GM10266 (cell line): ENCODE measurements around the gene MAPK8IP2.
A peak's percentile ranks its signal among the peaks of the same experiment; 100 is the strongest.

Experiments used
- DNase-seq: peaks from one replicate; pipeline ENCODE4 v3.0.0; 2012; ENCODE audit errors: extremely low spot score
- CTCF ChIP-seq: IDR thresholded peaks from 2 replicates; pipeline ENCODE4 v1.5.1; 2012; ENCODE audit warnings: mild to moderate bottlenecking, low read depth; ENCODE audit not compliant: control insufficient read depth, insufficient read depth; ENCODE audit errors: missing control alignments

MAPK8IP2 gene

GRCh38 chr22:50600967-50601668 lies 525 bp downstream of the MAPK8IP2 start:
- no peak for TF ChIP-seq CTCF
- DNase-seq: peak; percentile 50

- DNase-seq: peak; percentile 45
- TF ChIP-seq CTCF: no peak
Observed at GRCh38 chr22:50601669-50602337, 1.2 kb downstream of the MAPK8IP2 start.

DNA sequence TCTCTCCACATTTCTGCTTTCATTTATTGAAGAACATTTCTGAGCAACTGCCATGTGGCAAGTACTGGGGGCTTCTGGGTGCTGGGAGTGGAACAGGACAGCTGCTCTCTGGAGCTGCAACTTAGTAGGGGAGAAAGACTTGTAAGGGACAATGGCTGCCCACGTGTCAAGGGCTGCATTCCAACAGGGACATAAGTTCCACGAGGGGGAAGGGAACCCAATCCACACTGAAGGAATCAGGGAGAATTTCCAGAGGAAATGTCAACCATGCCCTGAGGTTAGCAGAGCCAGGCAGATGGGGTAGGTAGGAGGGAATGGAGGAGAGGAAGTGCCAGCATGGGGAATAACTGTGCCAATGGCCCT lies 1.7 kb downstream of the MAPK8IP2 start:
- no peak for DNase-seq

DNA sequence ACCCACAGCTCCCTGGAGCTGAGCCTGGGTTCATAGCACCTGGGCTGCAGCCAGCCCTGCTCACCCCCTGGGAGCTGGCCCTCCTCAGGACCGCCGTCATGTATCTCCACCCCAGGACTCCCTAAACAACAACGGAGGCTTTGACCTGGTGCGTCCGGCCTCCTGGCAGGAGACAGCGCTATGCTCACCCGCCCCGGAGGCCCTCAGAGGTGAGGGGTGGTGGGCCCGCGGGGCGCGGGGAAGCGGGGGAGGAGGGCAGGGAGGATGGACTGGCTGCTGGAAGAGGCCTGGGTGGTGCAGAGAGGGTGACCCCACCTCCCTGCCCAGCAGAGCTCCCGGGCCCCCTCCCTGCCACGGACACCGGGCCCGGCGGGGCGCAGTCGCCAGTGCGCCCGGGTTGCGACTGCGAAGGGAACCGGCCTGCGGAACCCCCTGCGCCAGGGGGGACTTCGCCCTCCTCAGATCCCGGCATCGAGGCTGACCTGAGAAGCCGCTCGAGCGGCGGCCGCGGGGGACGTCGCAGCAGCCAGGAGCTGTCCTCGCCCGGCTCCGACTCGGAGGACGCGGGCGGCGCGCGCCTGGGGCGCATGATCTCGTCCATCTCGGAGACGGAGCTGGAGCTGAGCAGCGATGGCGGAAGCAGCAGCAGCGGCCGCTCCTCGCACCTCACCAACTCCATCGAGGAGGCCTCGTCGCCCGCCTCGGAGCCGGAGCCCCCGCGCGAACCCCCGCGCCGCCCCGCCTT lies 3.1 kb downstream of the MAPK8IP2 start:
- peak; percentile 40 for DNase-seq
- no peak for TF ChIP-seq CTCF

More for the DNA sequence above, 1.7 kb downstream of the MAPK8IP2 start:
- TF ChIP-seq CTCF: no peak

DNA sequence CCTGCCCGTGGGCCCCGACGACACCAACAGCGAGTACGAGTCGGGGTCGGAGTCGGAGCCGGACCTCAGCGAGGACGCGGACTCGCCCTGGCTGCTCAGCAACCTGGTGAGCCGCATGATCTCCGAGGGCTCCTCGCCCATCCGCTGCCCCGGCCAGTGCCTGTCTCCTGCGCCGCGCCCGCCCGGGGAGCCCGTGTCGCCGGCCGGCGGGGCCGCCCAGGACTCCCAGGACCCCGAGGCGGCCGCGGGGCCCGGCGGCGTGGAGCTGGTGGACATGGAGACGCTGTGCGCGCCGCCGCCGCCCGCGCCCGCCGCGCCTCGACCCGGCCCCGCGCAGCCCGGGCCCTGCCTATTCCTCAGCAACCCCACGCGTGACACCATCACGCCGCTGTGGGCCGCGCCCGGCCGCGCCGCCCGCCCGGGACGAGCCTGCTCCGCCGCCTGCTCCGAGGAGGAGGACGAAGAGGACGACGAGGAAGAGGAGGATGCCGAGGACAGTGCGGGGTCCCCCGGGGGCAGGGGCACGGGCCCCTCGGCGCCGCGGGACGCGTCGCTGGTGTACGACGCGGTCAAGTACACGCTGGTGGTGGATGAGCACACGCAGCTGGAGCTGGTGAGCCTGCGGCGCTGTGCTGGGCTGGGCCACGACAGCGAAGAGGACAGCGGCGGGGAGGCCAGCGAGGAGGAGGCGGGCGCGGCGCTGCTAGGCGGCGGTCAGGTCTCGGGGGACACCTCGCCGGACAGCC lies 3.8 kb downstream of the MAPK8IP2 start:
- TF ChIP-seq CTCF: no peak
- no peak for DNase-seq

DNA sequence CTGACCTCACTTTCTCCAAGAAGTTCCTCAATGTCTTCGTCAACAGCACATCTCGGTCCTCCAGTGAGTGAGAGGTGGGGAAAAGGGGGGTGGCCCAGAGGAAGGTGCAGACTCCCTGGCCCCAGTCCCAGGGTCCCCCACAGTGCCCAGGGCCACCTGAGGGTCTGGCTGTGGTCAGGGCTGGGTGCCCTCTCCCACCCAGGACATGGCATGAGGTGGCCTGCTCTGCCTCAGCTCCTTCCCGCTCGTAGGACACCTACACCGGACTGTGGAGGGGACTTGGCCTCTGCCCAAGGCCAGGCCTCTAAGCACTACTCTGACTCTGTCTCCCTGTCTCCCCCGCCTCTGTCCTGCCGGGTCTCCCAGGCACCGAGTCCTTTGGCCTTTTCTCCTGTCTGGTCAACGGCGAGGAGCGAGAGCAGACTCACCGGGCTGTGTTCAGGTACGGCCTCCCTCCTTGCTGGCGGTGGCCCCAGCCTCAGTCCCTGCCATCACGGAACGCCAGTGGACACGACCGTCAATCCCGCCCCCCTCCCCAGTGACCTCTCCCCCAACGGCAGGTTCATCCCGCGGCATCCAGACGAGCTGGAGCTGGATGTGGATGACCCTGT lies 4.5 kb downstream of the MAPK8IP2 start:
- peak; percentile 44 for DNase-seq
- TF ChIP-seq CTCF: no peak
